Peyer's patch (tissue), 4 donors: ENCODE data around the gene EFNA1.
"Not testable (repeated sequence)": the region's sequence is repeated elsewhere in the genome, so short reads cannot be mapped to it uniquely, and the experiment has no call there.

Experiments
- POLR2A ChIP-seq, 2 donors: fragments of 450-650 bp; IDR thresholded peaks; one replicate each; pipeline ENCODE4 v1.5.1; 2017; ENCODE audit warnings: antibody characterized with exemption in 2 of 2, mild to moderate bottlenecking in 2 of 2, moderate library complexity in 2 of 2
- TF ChIP-seq, protein P1 (sequence below), 6 experiments: fragments of 450-650 bp in 4 of 6; fragments of 200-600 bp in 2 of 6; sonication (generic) in 1 of 6; IDR thresholded peaks; one replicate each; pipeline ENCODE4 v1.5.1; 2017 to 2019; ENCODE audit warnings: antibody characterized with exemption in 6 of 6, mild to moderate bottlenecking in 3 of 6, moderate library complexity in 1 of 6

DNA sequence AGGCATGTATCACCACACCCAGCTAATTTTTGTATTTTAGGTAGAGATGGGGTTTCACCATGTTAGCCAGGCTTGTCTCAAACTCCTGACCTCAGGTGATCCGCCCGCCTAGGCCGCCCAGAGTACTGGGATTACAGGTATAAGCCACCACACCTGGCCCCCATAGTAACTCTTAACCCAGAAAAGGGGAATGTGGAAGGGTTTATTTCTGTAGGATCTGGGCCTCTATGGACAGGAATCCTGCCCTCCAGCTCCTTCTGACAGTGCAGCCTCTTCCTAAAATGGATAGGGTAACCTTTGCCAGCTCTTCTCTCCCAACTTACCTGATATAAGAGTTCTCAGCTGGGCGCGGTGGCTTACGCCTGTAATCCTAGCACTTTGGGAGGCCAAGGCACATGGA is 35.0 kb downstream of the EFNA1 start:
- TF ChIP-seq, protein P1, sequence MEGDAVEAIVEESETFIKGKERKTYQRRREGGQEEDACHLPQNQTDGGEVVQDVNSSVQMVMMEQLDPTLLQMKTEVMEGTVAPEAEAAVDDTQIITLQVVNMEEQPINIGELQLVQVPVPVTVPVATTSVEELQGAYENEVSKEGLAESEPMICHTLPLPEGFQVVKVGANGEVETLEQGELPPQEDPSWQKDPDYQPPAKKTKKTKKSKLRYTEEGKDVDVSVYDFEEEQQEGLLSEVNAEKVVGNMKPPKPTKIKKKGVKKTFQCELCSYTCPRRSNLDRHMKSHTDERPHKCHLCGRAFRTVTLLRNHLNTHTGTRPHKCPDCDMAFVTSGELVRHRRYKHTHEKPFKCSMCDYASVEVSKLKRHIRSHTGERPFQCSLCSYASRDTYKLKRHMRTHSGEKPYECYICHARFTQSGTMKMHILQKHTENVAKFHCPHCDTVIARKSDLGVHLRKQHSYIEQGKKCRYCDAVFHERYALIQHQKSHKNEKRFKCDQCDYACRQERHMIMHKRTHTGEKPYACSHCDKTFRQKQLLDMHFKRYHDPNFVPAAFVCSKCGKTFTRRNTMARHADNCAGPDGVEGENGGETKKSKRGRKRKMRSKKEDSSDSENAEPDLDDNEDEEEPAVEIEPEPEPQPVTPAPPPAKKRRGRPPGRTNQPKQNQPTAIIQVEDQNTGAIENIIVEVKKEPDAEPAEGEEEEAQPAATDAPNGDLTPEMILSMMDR (IDR thresholded peaks at IDR 0.05) = not testable (repeated sequence)
- TF ChIP-seq POLR2A (IDR thresholded peaks at IDR 0.05) = not testable (repeated sequence)
